ENCODE measurements around the gene TMEM44.

Gene TMEM44

DNA sequence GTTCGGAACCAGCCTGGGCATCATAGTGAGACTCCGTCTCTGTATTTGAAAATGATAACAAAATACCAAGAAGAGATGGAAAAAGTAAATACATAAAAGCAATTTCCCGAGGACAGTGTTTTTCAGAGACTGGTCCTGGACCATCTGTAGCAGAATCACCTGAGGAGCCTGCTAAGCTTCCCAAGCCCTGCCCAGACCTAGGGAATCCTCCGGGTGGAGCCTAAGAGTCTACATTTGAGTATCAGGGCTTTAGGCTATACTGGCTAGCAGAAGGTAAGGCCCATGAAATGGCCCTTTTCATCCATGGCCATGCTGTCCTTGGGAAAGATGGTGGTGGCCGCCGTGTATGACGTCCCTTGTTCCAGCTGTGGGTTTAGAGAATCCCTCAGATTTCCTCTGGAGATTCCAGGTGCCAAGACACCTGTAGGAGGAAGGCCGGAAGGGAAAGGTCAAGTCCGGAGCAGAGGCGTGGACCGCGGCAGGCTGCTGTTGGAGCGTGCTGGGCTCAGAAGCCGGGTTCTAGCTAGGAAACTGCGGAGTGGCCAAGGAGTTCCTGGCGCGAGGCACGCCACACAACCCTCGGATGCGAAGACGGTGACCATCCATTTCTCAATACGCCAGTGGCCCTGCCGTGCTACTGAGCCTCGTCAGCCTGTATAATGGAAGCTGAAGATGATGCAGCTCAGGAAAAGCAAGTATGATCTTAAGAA, 50.9 kb downstream of the TMEM44 start:
- TF ChIP-seq, protein P1, sequence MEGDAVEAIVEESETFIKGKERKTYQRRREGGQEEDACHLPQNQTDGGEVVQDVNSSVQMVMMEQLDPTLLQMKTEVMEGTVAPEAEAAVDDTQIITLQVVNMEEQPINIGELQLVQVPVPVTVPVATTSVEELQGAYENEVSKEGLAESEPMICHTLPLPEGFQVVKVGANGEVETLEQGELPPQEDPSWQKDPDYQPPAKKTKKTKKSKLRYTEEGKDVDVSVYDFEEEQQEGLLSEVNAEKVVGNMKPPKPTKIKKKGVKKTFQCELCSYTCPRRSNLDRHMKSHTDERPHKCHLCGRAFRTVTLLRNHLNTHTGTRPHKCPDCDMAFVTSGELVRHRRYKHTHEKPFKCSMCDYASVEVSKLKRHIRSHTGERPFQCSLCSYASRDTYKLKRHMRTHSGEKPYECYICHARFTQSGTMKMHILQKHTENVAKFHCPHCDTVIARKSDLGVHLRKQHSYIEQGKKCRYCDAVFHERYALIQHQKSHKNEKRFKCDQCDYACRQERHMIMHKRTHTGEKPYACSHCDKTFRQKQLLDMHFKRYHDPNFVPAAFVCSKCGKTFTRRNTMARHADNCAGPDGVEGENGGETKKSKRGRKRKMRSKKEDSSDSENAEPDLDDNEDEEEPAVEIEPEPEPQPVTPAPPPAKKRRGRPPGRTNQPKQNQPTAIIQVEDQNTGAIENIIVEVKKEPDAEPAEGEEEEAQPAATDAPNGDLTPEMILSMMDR (IDR thresholded peaks at IDR 0.05; ENCODE audit: borderline replicate concordance, insufficient read depth, low read depth, low read length), result no peak
- no peak overlapping the region for H3K4me3 ChIP-seq (ENCODE audit: low read depth, low read length)

GRCh38 chr3:194579091-194579606, 54.1 kb downstream of the TMEM44 start:
- TF ChIP-seq, protein P1 (IDR thresholded peaks at IDR 0.05; ENCODE audit: borderline replicate concordance, insufficient read depth, low read depth, low read length), result no peak
- H3K4me3 ChIP-seq (ENCODE audit: low read depth, low read length), result no peak overlapping the region

DNA sequence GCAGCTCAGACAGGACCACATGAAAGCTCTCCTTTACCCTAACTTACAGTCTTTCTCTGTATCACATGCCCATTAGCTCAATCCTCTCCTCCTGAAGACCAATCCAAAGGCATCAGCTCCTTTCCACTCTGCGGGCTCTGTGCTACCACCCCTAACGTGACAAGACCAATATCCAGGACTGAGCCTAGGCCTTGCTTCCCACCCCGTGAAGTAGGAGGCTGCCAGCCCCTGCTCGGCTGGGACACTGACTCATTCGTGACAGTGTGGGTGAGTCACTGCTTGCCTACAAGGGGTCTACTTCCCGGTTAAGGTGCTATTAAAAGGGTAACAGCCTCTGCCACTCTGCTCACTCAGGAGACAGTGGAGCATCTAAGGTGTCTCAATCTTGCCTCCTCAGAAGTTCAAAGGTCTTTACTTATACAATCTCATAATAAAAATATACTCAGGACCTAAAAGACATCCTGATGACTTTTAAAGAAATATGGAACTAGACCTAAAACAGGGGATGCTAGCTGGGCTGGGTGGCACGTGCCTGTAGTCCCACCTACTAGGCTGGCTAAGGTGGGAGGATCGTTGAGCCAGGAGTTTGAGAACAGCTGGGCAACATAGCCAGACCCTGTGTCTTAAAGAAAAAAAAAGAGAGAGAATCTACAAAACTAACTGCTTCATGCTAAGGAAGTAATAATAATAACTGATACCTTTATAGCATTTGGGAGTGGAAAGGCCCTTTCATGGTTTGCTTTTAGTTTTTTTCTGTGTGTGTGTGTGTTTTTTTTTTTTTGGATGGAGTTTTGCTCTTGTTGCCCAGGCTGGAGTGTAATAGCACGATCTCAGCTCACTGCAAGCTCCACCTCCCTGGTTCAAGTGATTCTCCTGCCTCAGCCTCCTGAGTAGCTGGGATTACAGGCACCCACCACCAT, 55.0 kb downstream of the TMEM44 start:
- no peak overlapping the region for H3K4me3 ChIP-seq (ENCODE audit: low read depth, low read length)

GRCh38 chr3:194575484-194576210, 57.6 kb downstream of the TMEM44 start:
- TF ChIP-seq, protein P1 (IDR thresholded peaks at IDR 0.05; ENCODE audit: borderline replicate concordance, insufficient read depth, low read depth, low read length), result no peak
- H3K4me3 ChIP-seq (ENCODE audit: low read depth, low read length), result no peak overlapping the region

More for the DNA sequence above, 55.0 kb downstream of the TMEM44 start:
- TF ChIP-seq, protein P1 (IDR thresholded peaks at IDR 0.05; ENCODE audit: borderline replicate concordance, insufficient read depth, low read depth, low read length), result no peak

GRCh38 chr3:194574639-194575483, 58.4 kb downstream of the TMEM44 start:
- no peak overlapping the region for H3K4me3 ChIP-seq (ENCODE audit: low read depth, low read length)

More at GRCh38 chr3:194574639-194575483, 58.4 kb downstream of the TMEM44 start:
- TF ChIP-seq, protein P1 (IDR thresholded peaks at IDR 0.05; ENCODE audit: borderline replicate concordance, insufficient read depth, low read depth, low read length), result no peak
